Thymus (tissue), 11 donors: ENCODE measurements around the gene PRKCZ. TPM values are rescaled to one million over a fixed set of nuclear protein-coding genes. Genes with fewer than 3 reads are reported as not detected.

Experiments used
- DNase-seq, 9 donors: peaks; one replicate each; pipeline ENCODE4 v3.0.0-alpha.2; 2013; ENCODE audit warnings: low spot score in 9 of 9, low read depth in 6 of 9, missing footprints in 1 of 9
- H3K27ac ChIP-seq, 2 donors: one replicate each; pipeline ENCODE4 v1.5.1; 2013; ENCODE audit warnings: control low read depth in 1 of 2, low read depth in 1 of 2, low read length in 1 of 2, mild to moderate bottlenecking in 1 of 2, moderate library complexity in 1 of 2
- H3K27me3 ChIP-seq, 2 donors: one replicate each; pipeline ENCODE4 v1.5.1; 2013; ENCODE audit warnings: low read length in 1 of 2; ENCODE audit not compliant: control insufficient read depth in 2 of 2, insufficient read depth in 1 of 2
- H3K36me3 ChIP-seq, 2 donors: one replicate each; pipeline ENCODE4 v1.5.1; 2013; ENCODE audit warnings: low read length in 1 of 2, mild to moderate bottlenecking in 1 of 2, moderate library complexity in 1 of 2; ENCODE audit not compliant: control insufficient read depth in 2 of 2, insufficient read depth in 2 of 2
- H3K4me1 ChIP-seq, 2 donors: one replicate each; pipeline ENCODE4 v1.5.1; 2013; ENCODE audit warnings: low read length in 2 of 2; ENCODE audit not compliant: control insufficient read depth in 2 of 2, insufficient read depth in 2 of 2
- H3K4me3 ChIP-seq, 2 donors: one replicate each; pipeline ENCODE4 v1.5.1; 2013; ENCODE audit warnings: low read length in 2 of 2, control low read depth in 1 of 2, mild to moderate bottlenecking in 1 of 2
- H3K9me3 ChIP-seq, 2 donors: one replicate each; pipeline ENCODE4 v1.5.1; 2013; ENCODE audit warnings: low read length in 1 of 2, mild to moderate bottlenecking in 1 of 2; ENCODE audit not compliant: control insufficient read depth in 2 of 2, insufficient read depth in 1 of 2
- WGBS: extraction: QIAGEN DNeasy Blood & Tissue Kit; methylation state at CpG from one replicate; pipeline ENCODE4 v1.1.7; 2013; 5-methylcytosine and 5-hydroxymethylcytosine counted together
- polyA plus RNA-seq: library from polyadenylated mRNA; stranded (reverse); fragments of 200-250 nt; gene quantifications from one replicate; pipeline ENCODE4 v1.2.3, GENCODE V29; 2013
- total RNA-seq: library from RNA; stranded (reverse); fragments of 120-200 nt; gene quantifications from one replicate; pipeline ENCODE4 v1.2.4, GENCODE V29; 2013
- donor health status: healthy.

The PRKCZ gene
- total and polyA plus RNA-seq, 2 donors, result 7.6 to 30.6 TPM

DNA sequence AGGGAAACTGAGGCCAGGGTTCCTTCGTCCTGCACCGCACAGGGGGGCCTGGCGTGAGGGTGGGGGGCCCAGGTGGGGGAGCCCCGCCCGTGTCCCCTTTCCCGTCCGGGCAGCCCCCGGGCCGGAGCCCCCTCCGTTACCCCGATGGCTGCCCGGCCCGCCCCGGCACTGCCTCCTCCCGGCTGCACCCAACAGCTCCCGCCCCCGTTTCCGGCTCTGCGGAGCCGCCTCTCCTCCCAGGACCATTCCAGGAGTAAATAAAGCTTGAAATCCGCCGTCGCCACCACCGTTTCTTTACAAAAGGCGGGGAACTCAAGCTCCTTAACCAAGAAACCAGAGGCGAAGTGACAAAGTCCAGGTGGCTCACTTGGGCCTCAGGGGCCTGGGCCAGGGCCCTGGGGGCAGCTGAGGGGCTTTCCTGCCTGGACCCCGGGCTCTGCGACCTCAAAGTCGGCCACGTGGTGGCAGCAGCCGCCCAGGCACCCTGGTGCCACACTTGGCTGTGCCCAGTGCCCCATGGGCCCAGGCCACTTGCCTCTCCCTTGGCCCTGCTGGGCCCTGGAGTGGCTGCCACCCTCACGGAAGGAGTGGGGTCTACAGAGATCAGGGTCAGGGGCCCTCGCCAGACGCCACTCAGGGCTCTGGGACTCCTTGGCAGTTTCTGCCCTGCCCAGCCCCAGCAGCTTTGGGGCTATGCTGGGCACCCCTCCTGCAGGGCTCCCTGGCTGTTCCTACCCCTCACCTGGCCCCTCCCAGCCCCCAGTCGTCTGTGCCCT, 144.9 kb downstream of the PRKCZ start:
- Histone ChIP-seq H3K4me1 (peaks cover 30 to 59% of the 10 kb centered on the region in 2 donors), H3K9me3 (peaks cover 2 to 5% of the 10 kb centered on the region in 2 donors), H3K4me3 (peak overlapping the region; percentile 55 to 79), H3K36me3 (peaks cover 0 to 8% of the 10 kb centered on the region in 2 donors), H3K27ac (peak overlapping the region; percentile 94 to 95), H3K27me3 (no peaks in the 10 kb centered on the region)
- 3% methylated on average over 35 of the region's 35 CpGs for WGBS
- peak in 8 of 9 donors; percentile 70 to 94 (median 85) for DNase-seq

DNA sequence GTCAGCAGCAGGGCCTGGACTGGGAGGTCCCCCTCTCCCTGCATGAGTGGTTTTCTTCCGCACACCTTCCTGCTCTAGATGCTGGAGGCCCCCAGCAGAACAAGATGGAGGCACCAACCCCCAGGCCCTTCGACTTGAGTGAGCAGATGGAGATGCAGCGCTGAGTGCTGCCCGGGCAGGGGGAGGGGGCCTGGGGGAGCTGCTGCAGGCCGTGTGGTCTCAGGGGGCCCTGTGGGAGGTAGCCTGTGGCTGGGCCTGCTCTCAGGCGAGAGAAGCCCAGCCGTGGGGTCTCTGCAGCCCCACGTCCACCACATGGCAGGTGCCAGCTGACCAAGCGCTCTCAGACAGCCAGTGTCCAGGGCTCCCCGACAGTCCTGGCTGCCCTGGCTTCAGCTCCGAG, 145.6 kb downstream of the PRKCZ start:
- Histone ChIP-seq H3K27me3 (no peaks in the 10 kb centered on the region), H3K36me3 (peaks cover 0 to 8% of the 10 kb centered on the region in 2 donors), H3K9me3 (peaks cover 2 to 5% of the 10 kb centered on the region in 2 donors), H3K27ac (peak overlapping the region; percentile 94 to 95), H3K4me3 (no peak overlapping the region), H3K4me1 (peaks cover 30 to 54% of the 10 kb centered on the region in 2 donors)
- WGBS, result 93% methylated on average over 11 of the region's 11 CpGs
- no peak for DNase-seq

DNA sequence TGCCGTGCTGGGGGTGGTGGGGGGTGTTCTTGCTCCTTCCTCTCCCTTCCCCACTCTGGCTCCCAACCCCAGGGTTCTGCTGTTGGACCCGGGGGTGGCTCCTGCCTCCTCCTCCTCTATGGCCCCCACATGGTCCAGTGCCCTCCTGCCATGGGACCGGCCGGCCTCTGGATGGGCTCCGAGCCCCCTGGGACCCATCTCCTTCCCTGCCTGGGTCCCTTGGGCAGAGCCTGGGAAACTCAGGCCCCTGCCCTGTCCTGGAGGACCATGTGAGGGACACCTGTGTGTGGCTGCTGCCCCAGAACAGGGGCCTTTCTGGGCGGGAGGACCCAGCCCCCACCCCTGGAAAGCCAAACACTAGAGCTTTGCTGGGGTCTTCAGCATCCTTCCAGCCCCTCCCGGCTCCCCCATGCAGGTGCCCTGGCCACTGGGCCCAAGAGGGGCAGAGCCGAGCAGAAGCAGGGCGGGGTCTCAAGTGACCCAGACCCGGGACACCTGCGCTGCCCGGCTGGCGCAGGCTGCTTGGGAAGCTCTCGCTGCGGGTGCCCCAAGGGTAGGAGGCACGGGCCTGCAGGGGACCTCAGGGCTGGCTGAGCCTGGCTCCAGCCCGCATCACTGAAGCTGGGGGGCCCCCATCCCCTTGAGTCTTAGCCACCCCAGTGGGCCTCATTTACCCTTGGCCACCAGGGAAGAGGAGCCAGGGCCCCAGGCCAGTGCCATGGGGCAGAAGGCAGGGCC, 146.9 kb downstream of the PRKCZ start:
- Histone ChIP-seq H3K4me1 (peaks cover 30 to 48% of the 10 kb centered on the region in 2 donors), H3K9me3 (peaks cover 2 to 5% of the 10 kb centered on the region in 2 donors), H3K27ac (no peak overlapping the region), H3K4me3 (no peak overlapping the region), H3K27me3 (no peaks in the 10 kb centered on the region), H3K36me3 (peaks cover 0 to 8% of the 10 kb centered on the region in 2 donors)
- WGBS, result 95% methylated on average over 17 of the region's 17 CpGs
- DNase-seq, result no peak

GRCh38 chr1:2197707-2198165, 147.5 kb downstream of the PRKCZ start:
- H3K27me3 ChIP-seq, result no peaks in the 10 kb centered on the region
- H3K4me3 ChIP-seq, result no peak overlapping the region
- DNase-seq, result no peak
- peaks cover 0 to 4% of the 10 kb centered on the region in 2 donors for H3K36me3 ChIP-seq
- no peak overlapping the region for H3K27ac ChIP-seq
- WGBS, result 96% methylated on average over 10 of the region's 10 CpGs
- peaks cover 30 to 47% of the 10 kb centered on the region in 2 donors for H3K4me1 ChIP-seq
- peaks cover 2 to 5% of the 10 kb centered on the region in 2 donors for H3K9me3 ChIP-seq

- H3K9me3 ChIP-seq, result peaks cover 2 to 5% of the 10 kb centered on the region in 2 donors
- peak overlapping the region; percentile 53 to 66 for H3K27ac ChIP-seq
- H3K4me1 ChIP-seq, result peaks cover 22 to 39% of the 10 kb centered on the region in 2 donors
- DNase-seq, result no peak
- WGBS, result 88% methylated on average over 11 of the region's 11 CpGs
- no peaks in the 10 kb centered on the region for H3K27me3 ChIP-seq
- peak overlapping the region in 1 of 2 donors; percentile 37 for H3K4me3 ChIP-seq
- no peaks in the 10 kb centered on the region for H3K36me3 ChIP-seq
These were observed 148.4 kb downstream of the PRKCZ start for GRCh38 chr1:2198571-2198970.

DNA sequence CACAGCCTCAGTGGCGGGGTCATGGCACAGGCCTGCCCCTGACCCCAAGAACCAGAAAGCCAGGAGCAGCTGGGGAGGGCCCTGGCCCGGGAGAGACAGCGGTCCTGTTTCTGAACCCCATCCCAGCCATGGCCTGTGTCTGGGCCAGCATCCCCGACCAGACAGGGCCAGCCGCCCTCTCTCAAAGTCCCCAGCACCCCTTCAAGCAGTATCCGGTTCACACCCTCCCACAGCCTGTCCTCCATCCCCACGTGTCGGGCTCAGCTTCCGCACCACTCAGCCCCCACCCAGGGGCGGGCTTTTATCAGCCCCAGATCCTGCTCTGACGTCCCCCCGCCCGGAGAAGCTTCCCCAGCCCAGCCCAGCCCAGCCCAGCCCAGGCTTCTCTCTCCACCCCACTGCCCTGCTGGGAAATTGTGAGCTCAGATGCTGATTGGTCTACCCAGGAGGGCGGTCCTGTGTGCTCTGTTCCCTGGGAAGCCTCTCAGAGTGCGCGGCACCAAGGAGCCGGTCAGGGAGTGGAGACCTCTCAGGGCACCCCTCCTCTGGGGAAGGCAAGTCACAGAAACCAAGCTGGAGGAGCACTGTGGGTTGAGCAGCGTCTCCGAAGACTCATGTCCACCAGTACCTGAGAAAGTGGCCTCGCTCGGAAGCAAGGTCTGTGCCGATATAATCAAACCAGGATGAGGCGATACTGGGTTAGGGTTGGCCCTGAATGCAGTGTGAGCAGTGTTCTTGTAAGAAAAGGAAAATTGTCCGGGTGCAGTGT, 149.0 kb downstream of the PRKCZ start:
- H3K27me3 ChIP-seq, result peaks cover 0 to 1% of the 10 kb centered on the region in 2 donors
- H3K4me3 ChIP-seq, result peak overlapping the region; percentile 37 to 41
- 21% methylated on average over 24 of the region's 24 CpGs for WGBS
- peak overlapping the region; percentile 53 to 66 for H3K27ac ChIP-seq
- DNase-seq, result peak in 6 of 9 donors; percentile 48 to 85 (median 72)
- H3K9me3 ChIP-seq, result peaks cover 2 to 5% of the 10 kb centered on the region in 2 donors
- peaks cover 20 to 38% of the 10 kb centered on the region in 2 donors for H3K4me1 ChIP-seq
- H3K36me3 ChIP-seq, result no peaks in the 10 kb centered on the region

- peaks cover 0 to 5% of the 10 kb centered on the region in 2 donors for H3K9me3 ChIP-seq
- no peak for DNase-seq
- no peaks in the 10 kb centered on the region for H3K36me3 ChIP-seq
- WGBS, result 91% methylated on average over 21 of the region's 21 CpGs
- H3K27ac ChIP-seq, result no peak overlapping the region
- peaks cover 22 to 39% of the 10 kb centered on the region in 2 donors for H3K4me1 ChIP-seq
- H3K27me3 ChIP-seq, result peaks cover 0 to 2% of the 10 kb centered on the region in 2 donors
- no peak overlapping the region for H3K4me3 ChIP-seq
These were observed 150.2 kb downstream of the PRKCZ start for GRCh38 chr1:2200308-2200943.

- no peak for DNase-seq
These were observed 150.9 kb downstream of the PRKCZ start for GRCh38 chr1:2201062-2201461.

More at GRCh38 chr1:2201062-2201461, 150.9 kb downstream of the PRKCZ start:
- H3K27me3 ChIP-seq, result peaks cover 0 to 9% of the 10 kb centered on the region in 2 donors
- 96% methylated on average over 14 of the region's 14 CpGs for WGBS
- no peak overlapping the region for H3K4me3 ChIP-seq
- H3K27ac ChIP-seq, result no peak overlapping the region
- peaks cover 0 to 5% of the 10 kb centered on the region in 2 donors for H3K9me3 ChIP-seq
- H3K4me1 ChIP-seq, result peaks cover 25 to 39% of the 10 kb centered on the region in 2 donors
- H3K36me3 ChIP-seq, result no peaks in the 10 kb centered on the region
